GM19035 (cell line): Measurements from ENCODE around the gene NPLOC4.
"Not testable (repeated sequence)": the region's sequence is repeated elsewhere in the genome, so short reads cannot be mapped to it uniquely, and the experiment has no call there.

Experiments used
- ATAC-seq: cut with Tn5 transposase; IDR thresholded peaks from one replicate; pipeline ENCODE4 v1.9.1; 2021; ENCODE audit not compliant: unreplicated experiment

The NPLOC4 gene

GRCh38 chr17:81535480-81536298 is 101.2 kb downstream of the NPLOC4 start:
- ATAC-seq: no peak

- no peak for ATAC-seq
Observed at GRCh38 chr17:81535007-81535328, 101.9 kb downstream of the NPLOC4 start.

DNA sequence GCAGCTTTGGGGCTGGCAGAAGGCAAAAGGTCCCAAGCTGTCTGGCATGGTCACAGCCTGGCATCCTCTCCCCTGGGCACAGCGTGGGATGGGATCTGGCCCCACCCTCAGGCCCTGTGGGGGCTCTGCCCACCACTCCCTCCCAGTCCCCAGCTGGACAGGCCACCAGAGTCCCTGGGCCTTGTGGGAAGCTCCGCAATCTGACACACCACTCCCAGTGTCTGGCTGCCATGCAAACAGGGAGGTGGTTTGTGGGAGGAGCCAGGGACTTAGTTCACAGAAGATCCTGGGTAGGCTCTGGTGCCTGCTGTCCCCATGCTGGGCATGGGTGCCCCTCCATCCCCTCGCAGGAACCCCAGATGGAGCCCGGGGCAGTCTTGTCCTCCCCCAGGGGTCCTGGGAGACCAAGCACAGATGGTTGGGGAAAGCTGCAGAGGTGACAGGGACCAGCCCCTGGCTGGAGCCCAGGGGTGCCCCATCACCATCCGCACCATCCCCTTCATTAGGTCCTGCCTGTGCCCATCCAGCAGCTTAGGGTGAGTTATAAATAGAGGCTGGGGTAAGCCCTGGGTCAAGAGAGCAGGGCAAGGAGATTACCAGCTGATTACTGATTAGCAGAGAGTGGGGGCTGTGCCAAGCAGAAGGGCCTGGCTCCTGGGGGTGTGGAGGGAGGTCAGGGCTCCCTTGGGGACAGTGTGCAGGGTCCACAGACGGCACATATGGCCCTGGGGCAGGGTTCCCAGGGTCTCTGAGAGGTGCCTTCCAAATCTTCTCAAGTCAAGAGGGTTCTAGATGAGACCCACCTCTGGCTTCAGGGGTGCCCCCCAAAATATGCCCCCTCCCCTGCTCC is 102.5 kb downstream of the NPLOC4 start:
- ATAC-seq: no peak

DNA sequence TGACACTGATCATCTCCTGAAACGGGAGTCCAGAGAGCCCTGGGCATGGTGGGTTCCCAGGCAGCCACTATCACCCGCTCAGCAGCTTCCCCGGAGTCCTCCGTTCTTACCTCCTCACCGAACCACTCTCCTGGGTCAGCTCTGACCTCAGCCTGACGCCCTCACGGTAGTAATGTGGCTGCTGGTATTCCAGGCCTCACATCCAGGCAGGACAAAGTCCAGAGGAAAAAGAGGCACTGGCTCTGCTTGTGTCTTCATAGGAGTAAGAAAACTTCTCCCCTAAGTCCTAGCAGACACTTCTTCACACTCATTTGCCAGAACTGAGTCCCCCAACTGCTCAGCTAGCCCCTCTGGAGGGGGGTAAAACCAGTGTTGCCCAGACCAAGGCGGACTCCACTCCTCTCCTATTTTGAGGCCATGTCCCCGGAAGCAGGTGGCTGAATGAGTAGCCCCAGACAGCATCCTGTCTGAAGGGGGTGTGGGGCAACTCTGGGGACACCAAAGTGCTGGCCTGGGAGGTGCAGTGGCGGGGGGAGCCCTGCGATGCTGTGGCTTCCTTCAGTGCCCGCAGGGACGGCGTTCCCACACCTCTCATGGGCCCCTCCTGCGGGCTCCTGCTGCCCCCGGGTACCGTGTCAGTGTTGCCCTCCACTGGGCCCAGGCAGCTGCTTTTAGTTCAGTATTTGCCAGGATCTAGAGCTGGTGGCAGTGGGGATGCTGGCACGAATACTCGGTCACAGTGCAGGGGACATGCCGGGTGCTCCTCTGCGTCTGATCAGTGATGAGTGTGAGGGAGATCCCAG is 103.4 kb downstream of the NPLOC4 start:
- no peak for ATAC-seq

DNA sequence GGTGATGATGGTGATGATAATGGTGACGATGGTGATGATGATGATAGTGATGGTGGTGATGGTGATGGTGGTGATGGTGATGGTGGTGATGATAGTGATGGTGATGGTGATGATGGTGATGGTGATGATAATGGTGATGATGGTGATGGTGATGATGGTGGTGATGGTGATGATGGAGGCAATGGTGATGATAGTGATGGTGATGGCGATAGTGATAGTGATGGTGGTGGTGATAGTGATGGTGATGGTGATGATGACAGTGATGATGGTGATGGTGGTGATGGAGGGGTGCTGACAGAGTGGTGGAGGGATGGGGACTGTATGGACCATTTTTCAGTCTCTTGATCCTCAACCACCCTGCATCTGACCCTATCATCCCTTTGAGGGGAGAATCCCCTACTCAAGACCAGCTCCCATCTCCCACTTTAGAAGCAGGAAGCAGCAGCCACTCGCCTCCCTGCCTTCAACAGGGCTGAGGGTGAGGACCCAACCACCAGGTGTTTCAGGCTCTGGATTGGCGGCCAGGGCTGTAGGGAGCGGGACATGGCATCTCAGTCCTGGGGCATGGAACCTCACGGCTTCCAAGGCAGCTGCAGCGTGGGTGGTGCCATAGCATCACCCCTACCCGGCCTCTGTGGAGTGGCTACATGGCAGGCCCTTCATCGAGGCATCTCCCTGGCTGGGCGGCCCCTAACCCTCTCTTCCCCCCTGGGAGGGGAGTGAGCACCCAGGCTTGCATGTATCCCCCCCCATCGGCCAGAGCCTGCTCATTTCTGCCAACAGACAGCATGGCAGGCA is 104.2 kb downstream of the NPLOC4 start:
- ATAC-seq: no peak

DNA sequence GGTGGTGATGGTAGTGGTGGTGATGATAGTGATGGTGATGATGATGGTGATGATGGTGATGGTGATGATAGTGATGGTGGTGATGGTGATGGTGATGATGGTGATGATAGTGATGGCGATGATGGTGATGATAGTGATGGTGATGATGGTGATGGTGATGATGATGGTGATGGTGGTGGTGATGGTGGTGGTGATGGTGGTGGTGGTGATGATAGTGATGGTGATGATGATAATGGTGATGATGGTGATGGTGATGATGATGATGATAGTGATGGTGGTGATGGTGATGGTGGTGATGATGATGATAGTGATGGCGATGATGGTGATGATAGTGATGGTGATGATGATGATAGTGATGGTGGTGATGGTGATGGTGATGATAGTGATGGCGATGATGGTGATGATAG is 104.9 kb downstream of the NPLOC4 start:
- ATAC-seq: not testable (repeated sequence)

DNA sequence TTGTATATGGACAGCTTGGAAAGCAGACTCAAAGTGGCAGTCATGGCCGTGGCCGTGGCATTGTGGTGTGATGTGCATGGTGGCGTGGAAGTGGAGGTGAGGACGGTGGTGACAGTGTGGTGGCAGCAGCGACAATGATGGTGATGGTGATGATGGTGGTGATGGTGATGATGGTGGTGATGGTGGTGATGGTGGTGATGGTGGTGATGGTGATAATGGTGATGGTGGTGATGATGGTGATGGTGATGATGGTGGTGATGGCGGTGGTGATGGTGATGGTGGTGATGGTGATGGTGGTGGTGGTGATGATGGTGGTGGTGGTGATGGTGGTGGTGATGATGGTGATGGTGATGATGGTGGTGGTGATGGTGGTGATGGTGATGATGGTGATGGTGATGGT is 105.9 kb downstream of the NPLOC4 start:
- not testable (repeated sequence) for ATAC-seq

- no peak for ATAC-seq
Observed at GRCh38 chr17:81529437-81529803, 107.5 kb downstream of the NPLOC4 start.

DNA sequence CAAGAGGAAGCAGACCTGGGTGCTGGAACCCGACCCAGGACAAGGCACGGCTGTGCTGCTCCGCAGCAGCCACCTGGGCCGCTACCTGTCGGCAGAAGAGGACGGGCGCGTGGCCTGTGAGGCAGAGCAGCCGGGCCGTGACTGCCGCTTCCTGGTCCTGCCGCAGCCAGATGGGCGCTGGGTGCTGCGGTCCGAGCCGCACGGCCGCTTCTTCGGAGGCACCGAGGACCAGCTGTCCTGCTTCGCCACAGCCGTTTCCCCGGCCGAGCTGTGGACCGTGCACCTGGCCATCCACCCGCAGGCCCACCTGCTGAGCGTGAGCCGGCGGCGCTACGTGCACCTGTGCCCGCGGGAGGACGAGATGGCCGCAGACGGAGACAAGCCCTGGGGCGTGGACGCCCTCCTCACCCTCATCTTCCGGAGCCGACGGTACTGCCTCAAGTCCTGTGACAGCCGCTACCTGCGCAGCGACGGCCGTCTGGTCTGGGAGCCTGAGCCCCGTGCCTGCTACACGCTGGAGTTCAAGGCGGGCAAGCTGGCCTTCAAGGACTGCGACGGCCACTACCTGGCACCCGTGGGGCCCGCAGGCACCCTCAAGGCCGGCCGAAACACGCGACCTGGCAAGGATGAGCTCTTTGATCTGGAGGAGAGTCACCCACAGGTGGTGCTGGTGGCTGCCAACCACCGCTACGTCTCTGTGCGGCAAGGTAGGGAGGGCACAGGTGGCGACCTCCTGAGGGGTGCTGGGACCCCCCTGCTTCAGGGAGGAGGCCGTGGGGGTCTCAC is 108.1 kb downstream of the NPLOC4 start:
- ATAC-seq: no peak

GRCh38 chr17:81528384-81528650 is 108.6 kb downstream of the NPLOC4 start:
- ATAC-seq: no peak

DNA sequence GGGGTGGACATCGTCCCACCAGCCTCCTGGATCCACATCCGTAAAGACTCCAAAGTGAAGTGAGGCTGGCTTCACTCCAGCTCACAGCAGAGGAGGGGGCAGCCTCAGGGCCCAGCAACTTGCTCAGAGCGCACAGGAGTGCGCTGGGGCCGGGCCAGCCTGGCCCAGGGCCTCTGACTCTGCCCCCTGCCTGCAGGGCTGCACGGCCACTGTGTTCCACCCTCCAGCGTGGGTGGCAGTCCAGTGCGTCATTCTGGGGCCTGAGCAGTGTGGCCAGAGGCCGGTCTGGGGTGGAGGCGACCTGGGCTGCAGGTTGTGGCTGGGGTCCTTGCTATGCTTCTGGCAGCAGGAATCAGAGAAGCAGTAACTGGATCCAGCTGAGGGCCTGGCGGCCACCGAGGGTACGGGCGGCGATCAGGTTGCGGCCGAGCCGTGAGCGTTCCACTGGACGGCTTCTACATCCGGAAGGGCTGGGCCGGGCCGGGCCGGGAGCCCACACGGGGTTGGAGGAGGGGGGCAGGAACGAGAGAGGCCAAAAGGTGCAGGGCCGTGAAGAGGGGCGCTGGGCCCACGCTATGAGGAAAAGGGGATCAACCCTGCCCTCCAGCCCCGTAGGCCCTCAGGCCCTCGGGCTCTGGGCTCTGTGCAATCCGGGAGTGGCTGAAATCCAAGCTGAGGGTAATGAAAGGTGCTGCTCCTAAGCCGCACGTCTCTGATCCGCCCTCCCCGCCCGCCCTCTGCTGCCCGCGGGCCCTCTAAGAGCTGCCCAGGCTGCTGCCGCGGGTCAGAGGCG is 109.1 kb downstream of the NPLOC4 start, which contains the start of gene FSCN2:
TSS of gene FSCN2 (plus strand) at position 787 of the 793 bp plus-strand sequence. CDS start 155 bp downstream, outside the sequence.
- no peak for ATAC-seq

- no peak for ATAC-seq
Observed at GRCh38 chr17:81526662-81527571, 110.0 kb downstream of the NPLOC4 start.

GRCh38 chr17:81524865-81525159 is 112.1 kb downstream of the NPLOC4 start:
- no peak for ATAC-seq

DNA sequence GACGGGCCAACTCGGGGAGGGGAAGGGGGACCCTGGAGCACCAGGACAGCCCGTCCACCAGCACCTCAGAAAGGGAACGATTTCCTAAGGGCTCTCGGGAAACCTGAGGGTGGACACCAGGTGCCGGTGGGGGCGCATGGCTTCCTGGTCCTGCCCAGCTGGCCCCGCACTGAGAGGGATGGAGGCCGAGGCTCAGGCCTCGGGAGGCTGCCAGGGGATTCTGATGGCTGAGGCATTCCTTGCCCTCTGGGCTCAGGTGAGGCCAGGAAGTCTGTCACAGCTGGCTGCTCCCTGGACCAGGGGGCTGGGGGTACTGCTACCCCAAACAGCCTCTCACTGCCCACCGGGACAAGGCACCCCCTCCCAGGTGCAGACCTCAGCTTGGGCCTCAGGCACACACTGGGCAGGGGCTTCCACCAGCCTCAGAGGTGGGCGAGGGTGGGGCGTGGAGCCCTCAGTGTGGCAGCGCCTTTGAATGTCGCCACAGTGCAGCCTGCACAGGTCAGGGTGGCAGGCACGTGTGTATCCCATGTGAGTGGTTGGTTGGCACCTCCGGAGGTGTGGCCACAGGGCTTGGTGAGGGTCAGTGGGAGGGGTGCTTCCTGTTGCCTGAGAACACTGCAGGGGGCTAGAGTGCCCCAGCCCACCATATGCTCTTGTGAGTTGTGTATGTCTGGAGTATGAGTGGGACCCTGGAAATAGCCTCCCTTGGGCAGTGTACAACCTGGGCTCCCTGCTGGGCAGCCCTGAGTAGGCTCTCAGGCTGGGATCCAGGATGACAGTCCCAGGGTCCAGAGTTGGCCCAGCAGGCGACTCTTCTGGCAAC is 112.7 kb downstream of the NPLOC4 start:
- no peak for ATAC-seq

GRCh38 chr17:81523402-81524038 is 113.4 kb downstream of the NPLOC4 start:
- ATAC-seq: no peak

GRCh38 chr17:81522491-81523401 is 114.2 kb downstream of the NPLOC4 start:
- ATAC-seq: no peak
